ENCODE data around the gene LAP3. TPM values are rescaled to one million over a fixed set of nuclear protein-coding genes. Genes with fewer than 3 reads are reported as not detected.
"Not testable (repeated sequence)": the region's sequence is repeated elsewhere in the genome, so short reads cannot be mapped to it uniquely, and the experiment has no call there.

Gene LAP3
- total and polyA plus RNA-seq, 4 donors = 57.5 to 178 (median 110) TPM

DNA sequence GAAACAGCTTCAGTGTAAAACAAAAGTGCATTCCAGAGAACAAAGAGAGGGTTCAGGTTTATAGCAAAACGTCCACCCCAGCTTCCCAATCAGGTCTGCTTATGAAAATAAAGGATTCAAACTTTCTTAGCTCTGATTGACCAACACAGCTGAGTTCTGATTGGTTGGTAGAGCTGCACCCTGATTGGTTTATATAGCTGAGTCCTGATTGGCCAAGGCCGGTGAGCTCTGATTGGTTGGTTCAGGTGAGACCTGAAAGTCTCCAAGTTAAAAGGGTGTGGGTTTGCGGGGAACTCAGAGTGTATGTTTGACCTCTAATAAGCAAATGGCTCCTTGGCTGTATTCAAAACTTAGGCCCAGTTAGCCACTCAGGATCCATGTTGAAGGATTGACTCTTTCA is 41.1 kb upstream of the LAP3 start:
- 87% methylated on average over 3 of the region's 3 CpGs for WGBS
- Histone ChIP-seq H3K4me3 (ENCODE audit: low read depth in 1 of 3, low read length in 3 of 3) (no peak overlapping the region), H3K27ac (ENCODE audit: low read depth in 1 of 2, low read length in 2 of 2) (peak overlapping the region in 1 of 2 donors; percentile 51), H3K9ac (ENCODE audit: low read depth in 1 of 2, low read length in 2 of 2) (no peak overlapping the region), H3K27me3 (ENCODE audit: control insufficient read depth in 4 of 4, insufficient read depth in 4 of 4, low read length in 3 of 4) (no peaks in the 10 kb centered on the region), H3K9me3 (ENCODE audit: control insufficient read depth in 4 of 4, low read length in 3 of 4) (no peaks in the 10 kb centered on the region), H3K4me1 (ENCODE audit: control insufficient read depth in 4 of 4, insufficient read depth in 4 of 4, low read length in 3 of 4) (peaks cover 0 to 4% (median 1%) of the 10 kb centered on the region in 4 donors), H3K36me3 (ENCODE audit: control insufficient read depth in 4 of 4, insufficient read depth in 3 of 4, low read depth in 1 of 4, low read length in 3 of 4) (no peaks in the 10 kb centered on the region)
- no peak for DNase-seq (ENCODE audit: low spot score)
- TF ChIP-seq REST (IDR thresholded peaks at IDR 0.05) (no peak), CTCF (IDR thresholded peaks at IDR 0.05; ENCODE audit: low read depth, low read length, missing input control) (no peak), SP1 (IDR thresholded peaks at IDR 0.05) (peak; percentile 12), YY1 (IDR thresholded peaks at IDR 0.05) (no peak), RAD21 (IDR thresholded peaks at IDR 0.05) (no peak), JUND (IDR thresholded peaks at IDR 0.05) (no peak), FOXA2 (IDR thresholded peaks at IDR 0.05) (no peak)
- TF ChIP-seq, protein P1, sequence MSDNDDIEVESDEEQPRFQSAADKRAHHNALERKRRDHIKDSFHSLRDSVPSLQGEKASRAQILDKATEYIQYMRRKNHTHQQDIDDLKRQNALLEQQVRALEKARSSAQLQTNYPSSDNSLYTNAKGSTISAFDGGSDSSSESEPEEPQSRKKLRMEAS (IDR thresholded peaks at IDR 0.05) = no peak

DNA sequence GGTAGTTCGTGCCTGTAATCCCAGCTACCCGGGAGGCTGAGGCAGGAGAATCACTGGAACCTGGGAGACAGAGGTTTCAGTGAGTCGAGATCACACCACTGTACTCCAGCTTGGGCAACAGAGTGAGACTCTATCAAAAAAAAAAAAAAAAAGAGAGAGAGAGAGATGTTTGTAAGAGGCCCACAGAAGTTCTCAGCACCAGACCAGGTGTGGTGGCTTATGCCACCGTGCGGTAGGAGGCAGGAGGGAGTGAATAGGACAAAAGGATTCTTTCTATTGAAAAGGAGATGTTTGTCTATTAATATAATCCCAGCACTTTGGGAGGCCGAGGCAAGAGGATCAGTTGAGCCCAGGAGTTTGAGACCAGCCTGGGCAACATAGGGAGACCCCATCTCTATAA is 39.9 kb upstream of the LAP3 start:
- peak in 1 of 2 donors; percentile 28 for TF ChIP-seq RAD21 (IDR thresholded peaks at IDR 0.05)
- not testable (repeated sequence) for H3K9me3 ChIP-seq (ENCODE audit: control insufficient read depth in 4 of 4, low read length in 3 of 4); H3K4me1 ChIP-seq (ENCODE audit: control insufficient read depth in 4 of 4, insufficient read depth in 4 of 4, low read length in 3 of 4); H3K27ac ChIP-seq (ENCODE audit: low read depth in 1 of 2, low read length in 2 of 2); H3K27me3 ChIP-seq (ENCODE audit: control insufficient read depth in 4 of 4, insufficient read depth in 4 of 4, low read length in 3 of 4); H3K4me3 ChIP-seq (ENCODE audit: low read depth in 1 of 3, low read length in 3 of 3); H3K9ac ChIP-seq (ENCODE audit: low read depth in 1 of 2, low read length in 2 of 2); H3K36me3 ChIP-seq (ENCODE audit: control insufficient read depth in 4 of 4, insufficient read depth in 3 of 4, low read depth in 1 of 4, low read length in 3 of 4); DNase-seq (ENCODE audit: low spot score)
- 90% methylated on average over 6 of the region's 6 CpGs for WGBS

- Histone ChIP-seq H3K36me3 (ENCODE audit: control insufficient read depth in 4 of 4, insufficient read depth in 3 of 4, low read depth in 1 of 4, low read length in 3 of 4) (no peaks in the 10 kb centered on the region), H3K27ac (ENCODE audit: low read depth in 1 of 2, low read length in 2 of 2) (no peak overlapping the region), H3K4me1 (ENCODE audit: control insufficient read depth in 4 of 4, insufficient read depth in 4 of 4, low read length in 3 of 4) (no peaks in the 10 kb centered on the region), H3K27me3 (ENCODE audit: control insufficient read depth in 4 of 4, insufficient read depth in 4 of 4, low read length in 3 of 4) (no peaks in the 10 kb centered on the region), H3K4me3 (ENCODE audit: low read depth in 1 of 3, low read length in 3 of 3) (no peak overlapping the region), H3K9me3 (ENCODE audit: control insufficient read depth in 4 of 4, low read length in 3 of 4) (no peaks in the 10 kb centered on the region), H3K9ac (ENCODE audit: low read depth in 1 of 2, low read length in 2 of 2) (no peak overlapping the region)
- DNase-seq (ENCODE audit: low spot score) = no peak
- 56% methylated on average over 6 of the region's 6 CpGs for WGBS
- no peak for TF ChIP-seq HNF4G (IDR thresholded peaks at IDR 0.05)
- TF ChIP-seq ZBTB33 (IDR thresholded peaks at IDR 0.05) = no peak
- no peak for TF ChIP-seq REST (IDR thresholded peaks at IDR 0.05)
- TF ChIP-seq EGR1 (IDR thresholded peaks at IDR 0.05; ENCODE audit: low read depth in 2 of 2) = no peak
- no peak for TF ChIP-seq TAF1 (conservative IDR thresholded peaks at IDR 0.05)
- TF ChIP-seq FOXA1 (IDR thresholded peaks at IDR 0.05) = no peak
- TF ChIP-seq FOXA2 (IDR thresholded peaks at IDR 0.05) = no peak
- TF ChIP-seq YY1 (IDR thresholded peaks at IDR 0.05) = no peak
- no peak for TF ChIP-seq CTCF (IDR thresholded peaks at IDR 0.05; ENCODE audit: low read depth, low read length, missing input control)
- no peak for TF ChIP-seq RAD21 (IDR thresholded peaks at IDR 0.05)
- TF ChIP-seq, protein P1 (IDR thresholded peaks at IDR 0.05) = no peak
Observed at GRCh38 chr4:17544205-17544604, 32.8 kb upstream of the LAP3 start.
